HL-60 (cell line): ENCODE data around the gene GDF7.

ENCODE experiments used
- DNase-seq, 2 experiments: peaks; one replicate each; pipeline ENCODE4 v3.0.0-alpha.2; 2010 to 2020; ENCODE audit warnings: low read depth in 1 of 2, low spot score in 1 of 2
- H3K27ac ChIP-seq: fragments of 250-450 bp; sonication (Bioruptor Pico); replicated peaks from 2 replicates; pipeline ENCODE4 v1.5.1; 2020; ENCODE audit warnings: mild to moderate bottlenecking, moderate library complexity
- H3K27me3 ChIP-seq: fragments of 250-450 bp; sonication (Bioruptor Pico); 2 replicates; pipeline ENCODE4 v1.5.1; 2021; ENCODE audit warnings: mild to moderate bottlenecking, moderate library complexity; ENCODE audit not compliant: insufficient read depth, poor library complexity, severe bottlenecking
- H3K4me3 ChIP-seq: replicated peaks from 2 replicates; pipeline ENCODE4 v1.5.1; 2011; ENCODE audit warnings: mild to moderate bottlenecking, control low read depth, low read length; ENCODE audit not compliant: insufficient read depth
- CTCF ChIP-seq: IDR thresholded peaks from one replicate; pipeline ENCODE4 v1.5.1; 2011; ENCODE audit warnings: low read length, control low read depth, inconsistent platforms; ENCODE audit not compliant: insufficient read depth
- GABPA ChIP-seq: IDR thresholded peaks from 2 replicates; pipeline ENCODE4 v1.6.1; 2012; ENCODE audit warnings: low read depth
- POLR2AphosphoS5 ChIP-seq: IDR thresholded peaks from 2 replicates; pipeline ENCODE4 v1.6.1; 2012; ENCODE audit warnings: low read depth
- REST ChIP-seq: IDR thresholded peaks from 2 replicates; pipeline ENCODE4 v1.6.1; 2012; ENCODE audit warnings: low read depth; ENCODE audit not compliant: insufficient replicate concordance
- SPI1 ChIP-seq: IDR thresholded peaks from 2 replicates; pipeline ENCODE4 v1.6.1; 2012; ENCODE audit warnings: low read depth, mild to moderate bottlenecking, borderline replicate concordance

Gene GDF7

GRCh38 chr2:20634507-20635112 is 32.3 kb upstream of the GDF7 start:
- Histone ChIP-seq H3K27me3 (no peaks in the 10 kb centered on the region), H3K4me3 (no peak overlapping the region), H3K27ac (no peak overlapping the region)
- no peak for TF ChIP-seq GABPA
- no peak for TF ChIP-seq REST
- TF ChIP-seq POLR2AphosphoS5: no peak
- TF ChIP-seq CTCF: no peak
- no peak for TF ChIP-seq SPI1
- no peak for DNase-seq

- no peak overlapping the region for H3K27ac ChIP-seq
- TF ChIP-seq REST (no peak), GABPA (no peak), SPI1 (no peak), CTCF (no peak), POLR2AphosphoS5 (no peak)
- DNase-seq: no peak
These were observed 31.8 kb upstream of the GDF7 start for GRCh38 chr2:20635113-20635510.

GRCh38 chr2:20635675-20636584 is 31.0 kb upstream of the GDF7 start:
- Histone ChIP-seq H3K4me3 (no peak overlapping the region), H3K27ac (no peak overlapping the region), H3K27me3 (no peaks in the 10 kb centered on the region)
- peak; percentile 63 for TF ChIP-seq CTCF
- TF ChIP-seq SPI1: no peak
- TF ChIP-seq REST: no peak
- DNase-seq: peak in 1 of 2 experiments; percentile 58

More at GRCh38 chr2:20635113-20635510, 31.8 kb upstream of the GDF7 start:
- Histone ChIP-seq H3K4me3 (no peak overlapping the region), H3K27me3 (no peaks in the 10 kb centered on the region)
